Activated naive CD4-positive, alpha-beta T cell treated with anti-CD3 and anti-CD28 coated beads, Interleukin-2, amount 10 ng/mL, durations not matched to agents 7 days and 5 days (primary cell): ENCODE results near the gene MYOF.
"Not testable (repeated sequence)": the region's sequence is repeated elsewhere in the genome, so short reads cannot be mapped to it uniquely, and the experiment has no call there.

ENCODE experiments used
- CTCF ChIA-PET: fragments of 350-600 bp; sonication (Branson Sonifier 250); formaldehyde crosslinking; loops from one replicate; lab custom pipeline; 2021; ENCODE audit warnings: antibody characterized with exemption; lab: Charles Lee
- DNase-seq: peaks from one replicate; pipeline ENCODE4 v3.0.0-alpha.2; 2020
- H3K27ac Mint-ChIP-seq: one replicate; pipeline ENCODE4 v1.8.0; 2021; ENCODE audit warnings: mild to moderate bottlenecking, moderate library complexity, mixed read lengths
- H3K27me3 Mint-ChIP-seq: one replicate; pipeline ENCODE4 v1.8.0; 2021; ENCODE audit warnings: mild to moderate bottlenecking, mixed read lengths
- H3K36me3 Mint-ChIP-seq: one replicate; pipeline ENCODE4 v1.8.0; 2021; ENCODE audit warnings: mixed read lengths
- H3K4me1 Mint-ChIP-seq: one replicate; pipeline ENCODE4 v1.8.0; 2021; ENCODE audit warnings: mixed read lengths
- H3K4me3 Mint-ChIP-seq: one replicate; pipeline ENCODE4 v1.8.0; 2021; ENCODE audit warnings: mild to moderate bottlenecking, moderate library complexity, mixed read lengths
- H3K9me3 Mint-ChIP-seq: one replicate; pipeline ENCODE4 v1.8.0; 2021; ENCODE audit warnings: mixed read lengths

The MYOF gene

DNA sequence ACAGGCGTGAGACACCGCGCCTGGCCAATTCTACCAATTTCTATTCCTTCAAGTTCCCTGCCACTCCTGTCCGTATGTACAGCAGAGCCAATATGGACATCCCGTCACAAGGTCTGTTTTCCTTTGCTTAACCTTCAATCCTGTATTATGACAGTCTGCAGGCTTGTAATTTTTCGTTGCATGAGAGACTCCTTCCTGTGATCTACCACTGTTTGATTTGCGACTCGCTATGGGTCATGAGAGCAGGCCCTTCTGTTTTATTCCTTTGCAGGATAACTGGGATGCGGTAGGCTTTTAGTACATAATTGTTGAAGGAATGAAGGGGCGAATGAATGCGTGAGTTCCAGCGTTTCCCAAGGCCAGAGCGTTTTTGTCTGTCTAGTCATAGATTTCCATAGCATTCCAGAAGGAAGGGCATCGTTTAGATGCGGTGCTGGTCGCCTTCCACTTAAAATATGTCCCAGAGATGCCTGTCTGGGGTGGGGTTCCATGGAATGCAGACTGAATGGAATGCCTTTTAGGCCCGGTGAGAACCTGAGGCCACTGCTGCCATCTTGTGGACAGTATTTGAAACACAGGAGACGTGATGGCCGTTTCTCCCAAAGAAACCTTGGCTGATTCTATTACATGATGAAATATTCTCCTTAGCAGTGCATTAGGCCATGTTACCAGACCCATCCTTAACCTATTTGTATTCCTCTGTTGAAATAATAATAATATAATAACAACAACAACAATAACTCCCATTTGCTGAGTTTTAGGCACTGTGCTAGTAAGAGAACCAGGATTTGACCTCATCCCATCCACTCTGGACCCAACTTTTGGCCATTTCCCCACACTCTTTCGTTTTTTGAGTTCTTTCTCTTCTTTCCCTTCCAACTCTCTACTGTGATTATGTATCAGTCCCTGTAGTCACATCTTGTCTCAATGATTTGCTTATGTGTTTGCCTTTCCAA is 193.2 kb downstream of the MYOF start:
- no peak overlapping the region for H3K4me3 Mint-ChIP-seq
- H3K4me1 Mint-ChIP-seq, result no peaks in the 10 kb centered on the region
- CTCF ChIA-PET, result interaction anchor here (1.0 to 1.9 kb wide), 3 partner anchors 173 to 283 kb away, joined by 3 to 7 read pairs (median 4); no protein-coding TSS in a partner anchor

DNA sequence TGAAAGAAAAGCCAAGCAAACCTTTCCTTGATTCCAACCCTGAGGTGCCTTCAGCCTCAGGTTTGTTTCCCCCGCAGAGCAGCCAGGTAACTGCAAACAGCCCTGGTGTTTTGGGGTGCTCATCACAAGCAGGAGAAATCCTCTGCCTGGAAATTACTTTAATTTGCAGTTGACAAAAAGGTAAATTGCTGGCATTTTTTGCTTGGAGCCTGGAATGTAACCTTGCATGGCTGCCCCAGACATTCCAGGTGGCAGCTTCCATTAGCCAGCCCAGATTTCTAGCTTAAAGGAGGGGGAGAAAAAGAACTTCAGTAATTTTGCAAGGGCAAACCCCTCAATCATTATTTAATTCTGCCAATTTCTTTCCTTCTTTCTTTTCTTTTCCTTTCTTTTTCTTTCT is 194.4 kb downstream of the MYOF start:
- Mint-ChIP-seq H3K27ac (no peak overlapping the region), H3K9me3 (no peaks in the 10 kb centered on the region), H3K36me3 (no peaks in the 10 kb centered on the region), H3K4me3 (no peak overlapping the region), H3K4me1 (no peaks in the 10 kb centered on the region), H3K27me3 (peaks cover 6% of the 10 kb centered on the region)
- CTCF ChIA-PET, result interaction anchor here (0.9 to 1.3 kb wide), 2 partner anchors 172 to 208 kb away, joined by 3 to 7 read pairs; no protein-coding TSS in a partner anchor
- DNase-seq, result no peak

More for the DNA sequence above, 193.2 kb downstream of the MYOF start:
- Mint-ChIP-seq H3K9me3 (no peaks in the 10 kb centered on the region), H3K27ac (no peak overlapping the region), H3K27me3 (no peaks in the 10 kb centered on the region), H3K36me3 (no peaks in the 10 kb centered on the region)
- peak; percentile 64 for DNase-seq

DNA sequence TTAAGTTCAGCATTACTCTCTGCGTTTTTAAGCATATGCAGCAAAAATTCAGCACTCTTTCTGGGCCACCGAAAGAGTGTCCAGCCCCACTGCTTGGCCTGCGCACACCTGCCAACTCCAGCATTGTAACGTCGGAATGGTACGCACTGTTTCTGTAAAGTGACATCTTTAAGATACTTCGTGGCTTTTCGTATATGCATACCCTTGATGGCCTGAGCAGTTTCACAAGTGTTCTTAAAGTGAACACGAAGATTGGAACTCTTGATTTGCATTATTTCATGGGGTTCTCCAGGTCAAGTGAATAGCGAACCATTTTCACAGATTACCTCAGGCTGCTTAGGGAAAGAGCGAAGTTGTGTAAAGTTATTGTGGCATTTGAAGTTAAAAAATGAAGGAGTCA is 197.9 kb downstream of the MYOF start:
- H3K27me3 Mint-ChIP-seq, result peaks cover 12% of the 10 kb centered on the region
- CTCF ChIA-PET, result interaction anchor here (1.3 to 2.2 kb wide), 2 partner anchors 12 to 158 kb away, joined by 3 to 5 read pairs; no protein-coding TSS in a partner anchor
- not testable (repeated sequence) for DNase-seq, H3K9me3 Mint-ChIP-seq, H3K4me3 Mint-ChIP-seq, H3K4me1 Mint-ChIP-seq, H3K27ac Mint-ChIP-seq, H3K36me3 Mint-ChIP-seq

DNA sequence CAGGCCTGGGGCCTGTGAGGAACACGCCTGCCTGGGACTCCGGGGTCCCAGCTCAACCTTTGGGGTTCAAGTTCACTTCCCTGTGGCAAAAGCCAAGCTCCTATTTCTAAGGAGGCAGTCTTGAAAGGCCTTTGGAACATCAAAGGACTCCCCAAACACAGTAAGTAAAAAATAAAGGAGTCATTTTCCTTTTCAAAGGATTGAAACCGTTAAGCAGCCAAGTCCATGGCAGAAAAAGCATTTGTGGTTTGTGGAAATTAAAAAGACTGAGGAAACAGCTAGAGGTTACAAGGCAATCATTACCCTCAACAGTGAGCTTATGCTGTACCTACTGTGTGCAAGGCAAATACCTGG is 200.8 kb downstream of the MYOF start:
- H3K4me1 Mint-ChIP-seq, result no peaks in the 10 kb centered on the region
- no peak overlapping the region for H3K4me3 Mint-ChIP-seq
- CTCF ChIA-PET, result no interaction called here
- H3K9me3 Mint-ChIP-seq, result no peaks in the 10 kb centered on the region
- H3K27ac Mint-ChIP-seq, result no peak overlapping the region
- H3K27me3 Mint-ChIP-seq, result peaks cover 12% of the 10 kb centered on the region
- no peaks in the 10 kb centered on the region for H3K36me3 Mint-ChIP-seq
- DNase-seq, result no peak

DNA sequence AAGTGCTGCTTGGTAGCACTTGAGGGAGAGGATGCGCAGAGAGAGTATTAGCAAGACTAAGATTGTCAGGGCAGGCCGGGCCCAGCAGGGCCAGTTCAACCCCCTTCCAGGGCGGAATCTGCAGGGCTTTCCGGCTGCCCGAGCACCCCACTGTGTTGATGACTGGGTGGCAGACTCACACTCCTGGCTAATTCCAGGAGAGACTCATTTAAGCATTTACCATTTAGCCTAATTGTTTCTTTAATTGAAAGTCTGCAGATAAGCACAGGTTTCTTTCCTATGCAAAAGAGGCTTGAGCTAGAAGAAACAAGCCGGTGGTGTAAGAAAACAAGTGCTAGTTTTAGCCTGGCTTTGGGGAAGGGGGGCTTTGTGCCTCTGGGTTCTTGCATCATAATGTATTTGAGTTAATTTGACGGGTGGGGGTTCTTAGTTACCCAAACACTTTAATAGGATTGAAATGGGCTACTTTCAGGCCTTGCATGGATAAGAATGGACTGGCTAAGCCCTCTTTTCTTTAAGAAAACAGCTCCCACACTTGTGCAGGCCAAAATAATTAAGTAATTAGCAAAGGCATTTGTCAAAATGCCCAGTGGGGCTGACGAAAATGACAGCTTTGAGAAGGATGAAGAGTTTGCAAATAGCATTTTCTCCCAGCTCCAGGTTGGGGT is 201.3 kb downstream of the MYOF start:
- peaks cover 12% of the 10 kb centered on the region for H3K27me3 Mint-ChIP-seq
- CTCF ChIA-PET, result no interaction called here
- no peaks in the 10 kb centered on the region for H3K36me3 Mint-ChIP-seq
- no peaks in the 10 kb centered on the region for H3K9me3 Mint-ChIP-seq
- no peaks in the 10 kb centered on the region for H3K4me1 Mint-ChIP-seq
- DNase-seq, result no peak
- no peak overlapping the region for H3K4me3 Mint-ChIP-seq
- no peak overlapping the region for H3K27ac Mint-ChIP-seq

DNA sequence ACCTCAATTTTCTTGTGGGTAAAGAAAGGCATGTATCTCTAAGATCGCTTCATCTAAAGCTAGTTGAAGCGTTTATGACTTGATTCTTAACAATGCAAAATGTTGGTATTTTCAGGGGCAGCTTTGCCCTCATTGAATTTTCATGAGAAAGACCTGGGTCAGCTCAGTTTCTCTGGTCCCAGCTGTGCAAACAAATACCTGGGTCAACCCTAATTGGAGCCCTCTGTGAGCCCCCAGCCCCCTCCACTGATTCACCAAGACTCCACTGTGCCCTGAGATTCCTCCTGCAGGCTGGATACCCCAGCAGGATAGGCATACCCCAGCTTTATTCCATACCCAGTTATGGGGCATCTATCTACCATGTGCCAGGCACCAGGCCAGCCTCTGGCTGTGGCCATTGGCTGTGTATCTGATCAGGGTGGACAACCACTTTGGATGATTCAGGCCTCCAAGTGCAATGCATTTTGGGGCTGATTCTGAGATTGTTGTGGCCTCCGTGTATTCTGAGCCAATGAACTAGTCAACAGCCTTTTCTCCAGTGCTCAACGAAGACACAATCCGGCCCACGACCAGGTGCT is 201.9 kb downstream of the MYOF start:
- Mint-ChIP-seq H3K27ac (no peak overlapping the region), H3K9me3 (no peaks in the 10 kb centered on the region), H3K4me1 (no peaks in the 10 kb centered on the region), H3K4me3 (no peak overlapping the region), H3K27me3 (peaks cover 12% of the 10 kb centered on the region), H3K36me3 (no peaks in the 10 kb centered on the region)
- DNase-seq, result no peak
- CTCF ChIA-PET, result interaction anchor here (1.2 to 1.4 kb wide), 2 partner anchors 10 to 164 kb away, joined by 3 to 4 read pairs; no protein-coding TSS in a partner anchor

DNA sequence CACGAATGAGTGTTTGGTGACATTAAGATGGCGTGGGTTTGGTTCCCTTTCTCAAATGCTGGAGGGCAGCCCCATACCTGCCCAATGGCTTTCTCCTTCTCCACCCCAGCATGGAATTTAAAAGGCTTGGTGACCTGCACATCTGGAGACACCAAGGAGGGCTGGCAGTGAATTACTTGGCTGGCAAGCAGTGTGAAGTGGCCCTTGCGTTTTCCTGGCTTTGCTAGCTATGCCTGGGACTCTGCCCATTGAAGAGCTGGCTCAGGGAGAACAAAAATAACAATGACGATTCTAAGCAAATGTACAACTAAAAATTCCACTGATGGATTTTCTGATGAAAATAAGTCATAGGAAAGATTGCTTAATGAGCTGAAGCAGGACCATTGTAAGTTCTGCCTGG is 204.8 kb downstream of the MYOF start:
- no peak overlapping the region for H3K4me3 Mint-ChIP-seq
- H3K36me3 Mint-ChIP-seq, result no peaks in the 10 kb centered on the region
- CTCF ChIA-PET, result no interaction called here

DNA sequence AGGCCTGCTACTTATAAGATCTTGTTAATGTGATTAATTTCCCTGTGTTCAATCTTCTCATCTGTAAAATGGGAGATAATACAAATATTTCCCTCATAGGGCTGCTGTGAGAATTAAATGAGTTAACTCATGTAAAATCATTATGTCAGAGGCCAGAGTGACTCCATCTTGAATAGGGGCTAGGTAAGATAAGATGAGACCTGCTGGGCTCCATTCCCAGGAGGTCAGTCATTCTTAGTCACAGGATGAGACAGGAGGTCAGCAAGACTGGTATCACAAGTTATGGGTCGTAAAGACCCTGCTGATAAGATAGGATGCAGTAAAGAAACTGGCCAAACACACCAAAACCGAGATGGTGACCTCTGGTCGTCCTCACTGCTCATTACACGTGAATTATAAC is 207.7 kb downstream of the MYOF start:
- Mint-ChIP-seq H3K4me1 (no peaks in the 10 kb centered on the region), H3K4me3 (no peak overlapping the region), H3K36me3 (no peaks in the 10 kb centered on the region), H3K9me3 (no peaks in the 10 kb centered on the region), H3K27ac (no peak overlapping the region), H3K27me3 (no peaks in the 10 kb centered on the region)
- no peak for DNase-seq
- CTCF ChIA-PET, result no interaction called here

More for the DNA sequence above, 204.8 kb downstream of the MYOF start:
- DNase-seq, result no peak
- Mint-ChIP-seq H3K4me1 (no peaks in the 10 kb centered on the region), H3K27ac (no peak overlapping the region), H3K9me3 (no peaks in the 10 kb centered on the region), H3K27me3 (peaks cover 6% of the 10 kb centered on the region)

DNA sequence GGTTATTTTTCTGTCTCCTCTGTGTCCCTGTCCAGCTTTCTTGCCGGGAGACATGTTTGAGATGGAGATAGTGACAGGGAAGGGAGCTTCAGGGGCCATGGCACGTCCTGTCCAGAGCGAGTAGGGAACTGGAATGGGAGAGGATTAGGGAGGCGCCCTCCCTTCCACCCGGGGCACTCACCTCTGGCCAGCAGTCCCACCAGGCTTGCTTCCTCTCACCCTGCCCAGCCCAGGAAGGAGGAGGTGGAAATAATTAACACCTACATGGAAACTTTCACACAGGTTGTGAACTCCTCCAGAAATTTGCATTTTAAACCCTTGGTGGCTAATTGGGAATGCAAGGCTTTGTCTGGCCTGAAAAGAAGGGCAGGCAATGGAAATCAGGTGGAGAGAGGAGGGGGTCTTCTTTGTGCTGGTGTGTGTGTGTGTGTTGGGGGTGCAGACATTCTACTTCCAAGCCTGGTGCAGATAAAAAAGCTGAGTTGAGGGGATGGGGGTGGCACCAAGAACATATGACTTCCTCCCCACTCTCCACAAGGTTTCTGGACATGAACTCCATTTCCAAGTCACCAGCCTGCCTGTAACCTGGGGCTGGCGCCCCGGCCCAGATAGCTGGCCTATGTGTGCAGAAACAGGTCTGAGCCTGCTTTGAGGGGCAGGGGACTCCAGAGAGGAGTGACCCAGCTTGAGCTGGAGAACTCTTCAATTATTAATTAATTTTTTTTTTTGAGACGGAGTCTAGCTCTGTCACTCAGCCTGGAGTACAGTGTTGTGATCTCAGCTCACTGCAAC is 209.1 kb downstream of the MYOF start:
- H3K36me3 Mint-ChIP-seq, result no peaks in the 10 kb centered on the region
- CTCF ChIA-PET, result no interaction called here
- H3K27ac Mint-ChIP-seq, result no peak overlapping the region
- H3K27me3 Mint-ChIP-seq, result no peaks in the 10 kb centered on the region
- H3K9me3 Mint-ChIP-seq, result no peaks in the 10 kb centered on the region
- H3K4me1 Mint-ChIP-seq, result no peaks in the 10 kb centered on the region
- H3K4me3 Mint-ChIP-seq, result no peak overlapping the region
- DNase-seq, result no peak

DNA sequence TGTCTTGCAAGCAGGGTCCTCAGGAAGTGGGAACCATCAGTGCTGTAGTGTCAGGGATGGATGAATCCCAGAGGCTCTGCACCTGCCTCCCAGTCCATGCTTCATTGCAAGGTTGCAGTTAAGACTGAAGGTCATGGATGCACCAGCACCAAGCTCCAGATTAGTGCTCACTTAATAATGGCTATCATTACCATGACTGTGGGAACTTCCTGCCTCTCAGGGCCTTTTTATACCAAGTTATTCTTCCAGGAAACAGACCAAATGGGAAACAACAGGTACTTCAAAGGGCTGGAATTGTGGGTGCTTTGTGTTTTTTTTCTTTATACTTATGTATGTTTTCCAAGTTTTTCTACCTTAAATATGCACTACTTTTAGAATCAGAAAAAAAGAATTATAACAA is 210.8 kb downstream of the MYOF start:
- H3K9me3 Mint-ChIP-seq, result no peaks in the 10 kb centered on the region
- CTCF ChIA-PET, result no interaction called here
- no peaks in the 10 kb centered on the region for H3K27me3 Mint-ChIP-seq
- H3K27ac Mint-ChIP-seq, result no peak overlapping the region
- no peak for DNase-seq
- peaks cover 9% of the 10 kb centered on the region for H3K4me1 Mint-ChIP-seq
- H3K4me3 Mint-ChIP-seq, result no peak overlapping the region
- H3K36me3 Mint-ChIP-seq, result no peaks in the 10 kb centered on the region

DNA sequence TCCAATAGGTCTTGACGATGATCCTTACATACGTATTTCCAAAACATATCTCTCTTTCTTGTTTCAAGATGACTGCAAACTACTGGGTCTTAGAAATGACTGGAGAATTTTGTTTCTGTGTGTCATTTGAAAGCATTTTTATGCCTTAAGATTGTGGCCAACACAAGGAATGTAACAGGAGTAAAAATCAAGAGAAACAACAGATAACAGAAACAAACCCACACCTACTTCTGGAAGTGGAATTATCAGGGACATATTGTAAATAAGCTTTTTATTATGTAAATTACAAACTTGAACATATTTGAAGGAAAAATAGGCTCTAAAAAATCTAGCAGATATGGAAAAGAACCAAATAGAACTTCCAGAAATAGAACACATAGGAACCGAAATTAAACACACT is 212.9 kb downstream of the MYOF start:
- Mint-ChIP-seq H3K9me3 (no peaks in the 10 kb centered on the region), H3K36me3 (no peaks in the 10 kb centered on the region), H3K27me3 (no peaks in the 10 kb centered on the region), H3K4me3 (no peak overlapping the region), H3K4me1 (peaks cover 9% of the 10 kb centered on the region), H3K27ac (no peak overlapping the region)
- CTCF ChIA-PET, result no interaction called here
- DNase-seq, result no peak

DNA sequence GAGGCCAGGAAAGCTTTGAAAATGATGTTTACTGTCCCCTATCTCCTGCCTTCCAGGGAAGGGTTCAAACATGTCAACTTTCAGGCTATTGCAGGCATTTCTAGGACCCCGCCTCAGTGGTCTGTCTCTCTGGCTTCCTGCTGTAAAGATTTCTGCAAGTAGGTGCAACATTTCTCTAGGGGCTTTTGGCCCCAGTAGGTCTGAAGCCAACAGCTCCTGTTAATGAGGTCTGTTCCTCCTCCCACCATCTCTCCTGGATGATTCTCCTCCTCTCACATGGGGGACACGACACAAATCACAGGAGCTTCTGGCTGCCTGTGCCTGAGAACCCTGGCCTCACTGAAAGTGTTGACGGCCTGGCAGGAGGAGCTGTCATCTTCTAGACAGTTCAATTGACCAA is 214.1 kb downstream of the MYOF start:
- H3K36me3 Mint-ChIP-seq, result no peaks in the 10 kb centered on the region
- peaks cover 9% of the 10 kb centered on the region for H3K4me1 Mint-ChIP-seq
- H3K4me3 Mint-ChIP-seq, result no peak overlapping the region
- H3K9me3 Mint-ChIP-seq, result no peaks in the 10 kb centered on the region
- DNase-seq, result no peak
- H3K27ac Mint-ChIP-seq, result no peak overlapping the region
- H3K27me3 Mint-ChIP-seq, result no peaks in the 10 kb centered on the region
- CTCF ChIA-PET, result interaction anchor here (0.9 kb wide), 1 partner anchor 426 kb away, joined by 3 read pairs; no protein-coding TSS in a partner anchor

DNA sequence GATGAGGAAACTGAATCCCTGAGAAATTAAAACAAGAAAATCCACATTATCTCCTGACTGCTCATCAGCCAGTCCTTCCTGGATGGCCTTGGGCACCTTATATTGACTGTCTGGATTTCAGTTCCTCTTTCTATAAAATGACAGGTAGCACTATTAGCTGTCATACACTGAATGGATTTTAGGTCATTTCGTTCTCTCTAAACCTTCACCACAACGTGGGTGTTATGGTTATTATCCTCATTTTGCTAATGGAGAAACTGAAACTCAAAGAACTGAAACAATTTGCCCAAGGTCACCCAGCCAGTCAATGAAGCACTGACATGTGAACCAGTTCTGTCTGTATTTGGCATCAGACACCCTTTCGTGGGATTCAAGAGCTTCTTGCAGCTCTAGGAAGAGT is 214.6 kb downstream of the MYOF start:
- CTCF ChIA-PET, result interaction anchor here (0.9 kb wide), 1 partner anchor 425 kb away, joined by 3 read pairs; no protein-coding TSS in a partner anchor
- Mint-ChIP-seq H3K27me3 (no peaks in the 10 kb centered on the region), H3K9me3 (no peaks in the 10 kb centered on the region), H3K36me3 (no peaks in the 10 kb centered on the region), H3K4me3 (no peak overlapping the region), H3K27ac (no peak overlapping the region), H3K4me1 (peaks cover 9% of the 10 kb centered on the region)
- no peak for DNase-seq

DNA sequence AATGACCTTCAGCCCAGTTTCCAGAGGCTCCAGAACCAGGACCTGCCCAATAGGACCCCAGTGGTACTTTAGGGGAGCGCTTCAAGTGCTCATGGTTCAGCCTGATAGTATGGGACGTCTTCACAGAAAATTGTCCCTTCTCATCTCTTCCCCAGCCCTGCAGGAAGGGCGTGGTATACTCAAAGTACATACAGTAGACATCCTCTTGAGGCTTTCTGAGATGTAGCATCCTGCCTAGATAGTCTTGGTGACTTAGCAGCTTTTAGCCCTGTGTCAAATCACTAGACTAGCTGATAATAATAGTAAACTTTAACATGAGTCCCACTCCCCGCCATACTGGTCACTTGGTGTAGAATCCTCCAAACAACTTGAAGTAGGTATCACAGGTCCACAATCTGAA is 215.3 kb downstream of the MYOF start:
- no peak overlapping the region for H3K27ac Mint-ChIP-seq

More for the DNA sequence above, 215.3 kb downstream of the MYOF start:
- Mint-ChIP-seq H3K9me3 (no peaks in the 10 kb centered on the region), H3K4me1 (peaks cover 9% of the 10 kb centered on the region), H3K27me3 (no peaks in the 10 kb centered on the region), H3K4me3 (no peak overlapping the region), H3K36me3 (no peaks in the 10 kb centered on the region)
- CTCF ChIA-PET, result no interaction called here
- DNase-seq, result no peak
